ENCODE data around the gene ENAM.
"Not testable (repeated sequence)": the region's sequence is repeated elsewhere in the genome, so short reads cannot be mapped to it uniquely, and the experiment has no call there.

The ENAM gene

GRCh38 chr4:70627620-70628019 is 924 bp upstream of the ENAM start:
- DNase-seq: no peak

- no peak for DNase-seq
Observed at GRCh38 chr4:70629469-70630090, 1.0 kb downstream of the ENAM start.

- DNase-seq: no peak
Observed at GRCh38 chr4:70630162-70630561, 1.6 kb downstream of the ENAM start.

- no peak for DNase-seq
Observed at GRCh38 chr4:70632028-70632427, 3.5 kb downstream of the ENAM start.

- no peak for DNase-seq
Observed at GRCh38 chr4:70634482-70634881, 5.9 kb downstream of the ENAM start.

- DNase-seq: no peak
Observed at GRCh38 chr4:70637239-70637913, 8.8 kb downstream of the ENAM start.

- no peak for DNase-seq
Observed at GRCh38 chr4:70640192-70640591, 11.6 kb downstream of the ENAM start.

- not testable (repeated sequence) for DNase-seq
Observed at GRCh38 chr4:70650741-70651140, 22.2 kb downstream of the ENAM start.

GRCh38 chr4:70651864-70652506 is 23.4 kb downstream of the ENAM start:
- DNase-seq: peak in 1 of 2 donors; percentile 55

GRCh38 chr4:70654605-70655011 is 26.1 kb downstream of the ENAM start:
- no peak for DNase-seq

GRCh38 chr4:70657326-70657725 is 28.8 kb downstream of the ENAM start:
- DNase-seq: no peak

- DNase-seq: no peak
Observed at GRCh38 chr4:70658418-70658817, 29.9 kb downstream of the ENAM start.

- no peak for DNase-seq
Observed at GRCh38 chr4:70660106-70660505, 31.6 kb downstream of the ENAM start.

- DNase-seq: not testable (repeated sequence)
Observed at GRCh38 chr4:70661309-70661922, 32.9 kb downstream of the ENAM start.

GRCh38 chr4:70666369-70666768 is 37.8 kb downstream of the ENAM start, which contains the start of gene JCHAIN:
Gene JCHAIN, minus strand, starts transcription at chr4:70666508. Its CDS starts 18 bp downstream, at chr4:70666490.
- DNase-seq: no peak

GRCh38 chr4:70667740-70668535 is 39.4 kb downstream of the ENAM start:
- DNase-seq: no peak

GRCh38 chr4:70670332-70671014 is 41.9 kb downstream of the ENAM start:
- DNase-seq: no peak

- no peak for DNase-seq
Observed at GRCh38 chr4:70671091-70671490, 42.5 kb downstream of the ENAM start.

- no peak for DNase-seq
Observed at GRCh38 chr4:70674191-70674590, 45.6 kb downstream of the ENAM start.

- no peak for DNase-seq
Observed at GRCh38 chr4:70674731-70675130, 46.2 kb downstream of the ENAM start.

- no peak for DNase-seq
Observed at GRCh38 chr4:70676554-70677090, 48.1 kb downstream of the ENAM start.
